ENCODE measurements around the gene CORT.

CORT gene

GRCh38 chr1:10479296-10479695 is 29.5 kb downstream of the CORT start:
- DNase-seq: no peak

- DNase-seq: no peak
These were observed 30.8 kb downstream of the CORT start for GRCh38 chr1:10480614-10481013.

GRCh38 chr1:10484521-10484920 is 34.7 kb downstream of the CORT start:
- DNase-seq: no peak

- DNase-seq: no peak
These were observed 39.6 kb downstream of the CORT start for GRCh38 chr1:10489291-10490055.

GRCh38 chr1:10490286-10490970 is 40.6 kb downstream of the CORT start:
- DNase-seq: no peak

GRCh38 chr1:10494418-10494753 is 44.6 kb downstream of the CORT start:
- no peak for DNase-seq

- peak; percentile 27 for DNase-seq
These were observed 45.1 kb downstream of the CORT start for GRCh38 chr1:10494754-10495474.

- no peak for DNase-seq
These were observed 45.6 kb downstream of the CORT start for GRCh38 chr1:10495475-10495817.

GRCh38 chr1:10495952-10496351 is 46.1 kb downstream of the CORT start:
- DNase-seq: no peak

GRCh38 chr1:10497109-10497508 is 47.3 kb downstream of the CORT start:
- no peak for DNase-seq

GRCh38 chr1:10498231-10498630 is 48.4 kb downstream of the CORT start:
- no peak for DNase-seq
